ENCODE results near the gene ADTRP. TPM values are rescaled to one million over a fixed set of nuclear protein-coding genes. Genes with fewer than 3 reads are reported as not detected.
A peak's percentile ranks its signal among the peaks of the same experiment; 100 is the strongest.

The ADTRP gene
- total and polyA plus RNA-seq, 10 of the 15 experiments (the other 5 are each of a cell fraction or from before 2014, with no cell fraction given), result 0.10 to 2.6 (median 2.1) TPM

- no peak for TF ChIP-seq ZNF592 (IDR thresholded peaks at IDR 0.05)
- peak; percentile 60 for TF ChIP-seq ATF7 (IDR thresholded peaks at IDR 0.05; ENCODE audit: low read depth)
- TF ChIP-seq IRF5 (IDR thresholded peaks at IDR 0.05; ENCODE audit: borderline replicate concordance), result no peak
- 0 out of 2 replicates have a peak, but pooled peaks have one; percentile 29 for TF ChIP-seq TCF3 (IDR thresholded peaks at IDR 0.05; ENCODE audit: borderline replicate concordance, insufficient read depth, low read depth, low read length)
- no peak for TF ChIP-seq TCF7 (IDR thresholded peaks at IDR 0.05; ENCODE audit: borderline replicate concordance)
- no peak for TF ChIP-seq PKNOX1 (IDR thresholded peaks at IDR 0.05)
- TF ChIP-seq ZNF217 (IDR thresholded peaks at IDR 0.05), result no peak; the same call in 1 of the 2 replicates
Measured at GRCh38 chr6:11785415-11785773, 6.8 kb upstream of the ADTRP start (continued).
